Measurements from ENCODE around the gene PKN1.

Gene PKN1

GRCh38 chr19:14517446-14517839, 84.3 kb downstream of the PKN1 start:
- Histone ChIP-seq H3K27me3 (ENCODE audit: insufficient read depth, poor library complexity, severe bottlenecking) (no peaks in the 10 kb centered on the region), H3K4me3 (replicated peaks; ENCODE audit: insufficient read depth, low read length) (peak overlapping the region; percentile 78), H3K27ac (replicated peaks) (peak overlapping the region; percentile 52; the same call in 1 of the 2 replicates)
- no peak for DNase-seq (ENCODE audit: low read depth in 1 of 2, low spot score in 1 of 2)
- TF ChIP-seq REST (IDR thresholded peaks at IDR 0.05; ENCODE audit: insufficient replicate concordance, low read depth), result no peak
- no peak for TF ChIP-seq SPI1 (IDR thresholded peaks at IDR 0.05; ENCODE audit: borderline replicate concordance, low read depth)
- no peak for TF ChIP-seq GABPA (IDR thresholded peaks at IDR 0.05; ENCODE audit: low read depth)
- TF ChIP-seq POLR2AphosphoS5 (IDR thresholded peaks at IDR 0.05; ENCODE audit: low read depth), result no peak
- TF ChIP-seq CTCF (IDR thresholded peaks at IDR 0.05; ENCODE audit: insufficient read depth, low read length), result no peak

- DNase-seq (ENCODE audit: low read depth in 1 of 2, low spot score in 1 of 2), result peak in 1 of 2 experiments; percentile 63
- Histone ChIP-seq H3K4me3 (replicated peaks; ENCODE audit: insufficient read depth, low read length) (peak within 1 kb of the TSS; percentile 78), H3K27me3 (ENCODE audit: insufficient read depth, poor library complexity, severe bottlenecking) (no peaks in the 10 kb centered on the region), H3K27ac (replicated peaks) (peak within 1 kb of the TSS; percentile 95)
- TF ChIP-seq GABPA (IDR thresholded peaks at IDR 0.05; ENCODE audit: low read depth) (no peak), CTCF (IDR thresholded peaks at IDR 0.05; ENCODE audit: insufficient read depth, low read length) (no peak), SPI1 (IDR thresholded peaks at IDR 0.05; ENCODE audit: borderline replicate concordance, low read depth) (no peak), REST (IDR thresholded peaks at IDR 0.05; ENCODE audit: insufficient replicate concordance, low read depth) (peak; percentile 30), POLR2AphosphoS5 (IDR thresholded peaks at IDR 0.05; ENCODE audit: low read depth) (peak; percentile 82; the same call in 1 of the 2 replicates)
These were observed 84.9 kb downstream of the PKN1 start, which contains the start of gene DNAJB1 for GRCh38 chr19:14517840-14518505. DNAJB1 (minus strand) TSS chr19:14518397; CDS start chr19:14518349, 48 bp downstream.

GRCh38 chr19:14519245-14519859, 86.2 kb downstream of the PKN1 start:
- H3K4me3 ChIP-seq (replicated peaks; ENCODE audit: insufficient read depth, low read length), result no peak overlapping the region
- no peak for TF ChIP-seq REST (IDR thresholded peaks at IDR 0.05; ENCODE audit: insufficient replicate concordance, low read depth)
- no peak for TF ChIP-seq SPI1 (IDR thresholded peaks at IDR 0.05; ENCODE audit: borderline replicate concordance, low read depth)
- no peak for TF ChIP-seq CTCF (IDR thresholded peaks at IDR 0.05; ENCODE audit: insufficient read depth, low read length)
- no peak for TF ChIP-seq POLR2AphosphoS5 (IDR thresholded peaks at IDR 0.05; ENCODE audit: low read depth)
- H3K27me3 ChIP-seq (ENCODE audit: insufficient read depth, poor library complexity, severe bottlenecking), result no peaks in the 10 kb centered on the region
- no peak for DNase-seq (ENCODE audit: low read depth in 1 of 2, low spot score in 1 of 2)
- H3K27ac ChIP-seq (replicated peaks), result peak overlapping the region; percentile 81

All from HL-60 (cell line).